D721Med (cell line): ENCODE data around the gene KIF24.

ENCODE experiments used
- DNase-seq: peaks from one replicate; pipeline ENCODE4 v3.0.0; 2011; ENCODE audit warnings: low spot score; ENCODE audit not compliant: insufficient read length
- FAIRE-seq: peaks from 2 replicates; lab custom pipeline; 2011; peaks lifted over from hg19 to GRCh38; lab: Jason Lieb, UNC
- TF ChIP-seq, protein P1 (sequence below): IDR thresholded peaks from 2 replicates; pipeline ENCODE4 v1.5.1; 2012; ENCODE audit warnings: mild to moderate bottlenecking, control low read depth; ENCODE audit not compliant: insufficient read depth; ENCODE audit errors: missing control alignments

The KIF24 gene

DNA sequence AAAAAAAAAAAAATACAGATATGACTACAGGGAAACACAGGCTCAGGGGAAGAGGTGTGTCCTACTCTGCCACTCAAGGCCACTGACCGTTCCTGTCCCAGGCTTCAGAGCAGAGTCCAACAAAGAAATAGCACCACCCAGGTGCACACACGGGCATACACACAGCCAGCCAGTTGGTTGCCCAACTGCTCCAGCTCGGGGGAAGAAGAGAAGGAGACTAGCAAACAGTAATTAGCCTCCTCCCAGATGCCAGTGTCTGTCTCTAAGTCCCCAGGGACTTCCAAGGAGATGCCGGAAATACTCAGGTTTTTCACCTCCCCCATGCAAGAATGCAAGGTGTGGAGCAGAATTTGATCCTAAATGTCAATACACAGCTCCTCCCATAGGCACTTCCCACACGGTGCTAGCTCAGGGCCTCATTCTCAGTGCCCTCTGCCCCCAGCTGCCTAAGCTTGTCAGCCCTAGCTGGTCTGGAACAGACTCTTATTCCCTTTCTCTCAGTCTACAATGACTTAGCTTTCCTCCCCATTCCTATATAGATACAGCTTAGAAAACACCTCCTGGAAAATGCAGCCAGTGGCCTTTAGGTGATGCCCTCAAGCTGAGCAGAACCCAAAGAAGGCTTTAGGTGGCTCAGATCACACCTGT, 46.0 kb upstream of the KIF24 start:
- TF ChIP-seq, protein P1, sequence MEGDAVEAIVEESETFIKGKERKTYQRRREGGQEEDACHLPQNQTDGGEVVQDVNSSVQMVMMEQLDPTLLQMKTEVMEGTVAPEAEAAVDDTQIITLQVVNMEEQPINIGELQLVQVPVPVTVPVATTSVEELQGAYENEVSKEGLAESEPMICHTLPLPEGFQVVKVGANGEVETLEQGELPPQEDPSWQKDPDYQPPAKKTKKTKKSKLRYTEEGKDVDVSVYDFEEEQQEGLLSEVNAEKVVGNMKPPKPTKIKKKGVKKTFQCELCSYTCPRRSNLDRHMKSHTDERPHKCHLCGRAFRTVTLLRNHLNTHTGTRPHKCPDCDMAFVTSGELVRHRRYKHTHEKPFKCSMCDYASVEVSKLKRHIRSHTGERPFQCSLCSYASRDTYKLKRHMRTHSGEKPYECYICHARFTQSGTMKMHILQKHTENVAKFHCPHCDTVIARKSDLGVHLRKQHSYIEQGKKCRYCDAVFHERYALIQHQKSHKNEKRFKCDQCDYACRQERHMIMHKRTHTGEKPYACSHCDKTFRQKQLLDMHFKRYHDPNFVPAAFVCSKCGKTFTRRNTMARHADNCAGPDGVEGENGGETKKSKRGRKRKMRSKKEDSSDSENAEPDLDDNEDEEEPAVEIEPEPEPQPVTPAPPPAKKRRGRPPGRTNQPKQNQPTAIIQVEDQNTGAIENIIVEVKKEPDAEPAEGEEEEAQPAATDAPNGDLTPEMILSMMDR: no peak
- no peak for FAIRE-seq
- no peak for DNase-seq

DNA sequence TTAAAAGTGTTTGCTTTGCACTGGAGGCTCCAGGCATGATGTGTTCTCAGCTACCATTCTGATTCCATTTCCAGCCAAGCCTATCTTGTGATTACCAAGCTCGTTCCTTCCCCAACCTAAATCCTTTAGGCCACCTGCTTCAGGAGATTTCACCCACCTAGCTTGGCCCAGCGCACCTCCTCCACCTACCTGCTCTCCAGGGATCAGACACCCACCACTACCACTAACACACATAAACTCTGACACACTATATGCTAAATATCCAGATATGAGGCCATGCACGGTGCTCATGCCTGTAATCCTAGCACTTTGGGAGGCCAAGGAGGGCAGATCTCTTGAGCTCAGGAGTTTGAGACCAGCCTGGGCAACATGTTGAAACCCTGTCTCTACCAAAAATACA, 45.3 kb upstream of the KIF24 start:
- DNase-seq (no peak), FAIRE-seq (no peak)
- TF ChIP-seq, protein P1: no peak

DNA sequence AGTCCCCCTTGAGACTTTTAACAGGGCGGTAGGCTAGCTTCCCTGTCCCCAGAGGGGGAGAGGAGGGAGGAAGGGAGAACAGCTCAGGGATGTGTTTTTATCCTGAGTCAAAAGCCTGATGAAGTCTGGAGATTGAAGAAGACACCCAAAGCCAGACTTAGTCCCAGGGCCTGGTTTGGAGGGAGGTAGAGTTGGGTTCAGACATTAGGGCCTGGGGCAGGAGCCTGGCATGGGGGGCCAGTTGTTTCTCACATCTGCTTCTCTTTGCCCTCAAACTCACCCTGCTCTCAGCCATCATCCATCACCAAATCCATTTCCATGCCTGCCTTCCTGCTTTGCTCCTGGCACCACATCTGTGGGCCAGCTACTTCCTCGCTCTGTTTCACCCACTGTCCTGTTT, 44.7 kb upstream of the KIF24 start:
- TF ChIP-seq, protein P1: no peak

DNA sequence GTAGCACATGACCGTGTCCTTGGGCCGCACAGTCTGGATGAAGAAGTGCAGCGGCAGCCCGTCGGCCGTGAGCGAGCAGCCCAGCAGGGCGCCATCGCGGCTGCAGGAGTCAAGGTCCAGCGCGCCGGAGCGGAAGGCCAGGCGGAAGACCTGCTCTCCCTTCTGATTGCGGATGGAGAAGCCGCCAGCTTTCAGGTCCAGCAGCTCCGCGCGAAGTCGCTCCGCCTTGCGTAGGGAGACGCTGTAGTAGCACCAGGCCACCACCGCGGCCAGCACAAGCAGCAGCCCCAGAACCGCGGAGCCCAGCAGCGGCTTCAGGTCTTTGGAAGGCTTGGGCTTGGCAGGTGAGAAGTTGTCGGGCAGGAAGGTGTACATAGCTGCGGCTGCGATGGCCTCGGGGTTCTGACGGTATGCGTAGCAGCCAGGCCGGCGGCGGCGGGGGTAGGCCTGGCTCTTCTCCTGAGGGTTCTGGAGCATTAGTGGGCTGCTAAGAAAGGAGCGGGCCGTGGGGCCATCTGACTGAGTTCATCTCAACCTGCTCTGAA, 43.5 kb upstream of the KIF24 start:
- no peak for FAIRE-seq
- TF ChIP-seq, protein P1: no peak
- DNase-seq: no peak

More for the DNA sequence above, 44.7 kb upstream of the KIF24 start:
- no peak for FAIRE-seq
- DNase-seq: no peak

DNA sequence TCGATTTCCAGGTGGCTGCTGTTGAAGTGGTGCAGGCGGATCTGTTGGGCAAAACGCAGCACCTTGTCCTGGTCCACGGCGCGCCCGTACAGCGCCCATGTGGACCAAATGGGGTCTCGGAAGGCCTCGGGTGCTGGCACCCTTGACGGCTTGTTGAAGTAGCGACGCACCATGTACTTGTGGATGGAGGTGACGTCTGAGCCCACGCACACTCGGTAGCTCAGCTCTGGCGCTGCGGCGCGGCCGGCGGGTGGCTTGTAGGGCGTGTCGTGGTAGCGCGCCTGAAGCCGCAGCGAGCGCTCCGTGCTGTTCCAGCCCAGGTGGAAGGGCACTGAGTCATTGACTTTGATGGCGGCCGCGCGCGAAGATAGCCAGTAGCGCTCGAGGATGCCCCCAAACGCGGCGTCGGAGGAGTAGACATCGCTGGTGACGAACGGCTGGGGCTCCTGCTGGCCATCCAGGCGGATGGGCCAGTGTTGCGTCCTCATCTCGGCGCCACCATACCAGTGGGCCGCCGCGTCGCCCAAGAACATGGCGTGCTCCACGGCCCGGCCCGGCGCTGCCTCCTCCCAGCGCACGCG, 42.9 kb upstream of the KIF24 start:
- no peak for DNase-seq
- TF ChIP-seq, protein P1: no peak
- FAIRE-seq: no peak

DNA sequence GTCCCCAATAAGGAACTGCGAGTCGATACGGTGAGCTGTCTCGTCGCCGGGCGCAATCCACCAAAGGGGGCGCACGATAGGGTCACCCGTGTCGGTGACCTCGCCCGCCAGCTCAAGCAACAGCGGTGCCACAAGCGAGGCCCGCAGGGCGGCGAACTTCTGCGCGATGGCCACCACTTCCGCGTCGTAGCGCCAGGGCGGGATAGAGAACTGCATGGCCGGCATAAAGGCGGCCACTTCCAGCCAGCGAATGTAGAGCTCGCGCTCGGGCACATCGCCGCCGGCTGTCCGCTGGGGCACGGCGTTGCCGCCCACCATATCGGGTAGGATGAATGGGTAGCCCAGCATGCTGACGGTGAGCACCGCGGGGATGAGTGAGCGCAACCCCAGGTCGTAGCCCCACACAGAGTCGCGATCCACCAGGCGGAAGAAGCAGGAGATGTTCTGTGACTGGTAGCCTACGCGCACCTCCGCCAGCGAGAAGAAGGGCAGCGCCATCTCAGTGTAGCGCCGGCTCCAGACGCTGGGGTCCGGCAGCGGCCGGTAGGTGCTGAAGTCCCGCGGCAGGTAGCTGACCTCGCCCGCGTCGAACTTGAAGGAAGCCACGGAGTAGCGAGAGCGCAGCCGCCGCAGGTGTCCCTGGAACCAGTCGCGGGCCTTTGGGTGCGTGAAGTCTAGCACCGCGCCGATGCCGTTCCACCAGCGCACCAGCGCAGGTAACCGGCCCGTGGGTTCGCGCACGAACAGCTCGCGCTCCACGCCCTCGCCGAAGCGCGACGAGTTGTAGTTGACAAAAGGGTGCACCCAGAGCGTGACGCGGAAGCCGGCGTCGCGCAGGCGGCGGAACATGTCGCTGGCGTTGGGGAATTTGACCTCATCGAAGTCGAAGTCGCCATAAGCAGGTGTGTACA, 42.2 kb upstream of the KIF24 start:
- TF ChIP-seq, protein P1: no peak
- FAIRE-seq (no peak), DNase-seq (no peak)
